OCI-LY7 (cell line): Measurements from ENCODE around the gene SPPL2B. TPM values are rescaled to one million over a fixed set of nuclear protein-coding genes. Genes with fewer than 3 reads are reported as not detected.
"Not testable (repeated sequence)": the region's sequence is repeated elsewhere in the genome, so short reads cannot be mapped to it uniquely, and the experiment has no call there.

Experiments used
- BruUV-seq: library from RNA; stranded (reverse); fragments of 400-500 nt; replicated peaks from 2 replicates; lab custom pipeline; 2021; lab: Mats Ljungman, UMichigan
- CTCF ChIA-PET: fragments of 300-600 bp; sonication (Branson Sonifier 250); formaldehyde crosslinking; loops from one replicate; lab custom pipeline; 2022; ENCODE audit warnings: antibody characterized with exemption; ENCODE audit not compliant: unreplicated experiment; lab: Charles Lee
- POLR2A ChIA-PET: fragments of 300-600 bp; sonication (Branson Sonifier 250); formaldehyde crosslinking; loops from one replicate; lab custom pipeline; 2022; ENCODE audit warnings: antibody characterized with exemption; lab: Charles Lee
- DNase-seq: peaks from one replicate; pipeline ENCODE4 v3.0.0-alpha.2; 2015; ENCODE audit warnings: low spot score
- H2AFZ ChIP-seq: fragments of 200-600 bp; sonication (generic), shearing (Covaris generic); 2 replicates; pipeline ENCODE4 v1.6.1; 2014; ENCODE audit warnings: mild to moderate bottlenecking, antibody characterized with exemption, low read length, moderate library complexity
- H3K27ac ChIP-seq: fragments of 200-600 bp; sonication (generic); 2 replicates; pipeline ENCODE4 v1.5.1; 2014; ENCODE audit warnings: mixed run types, low read depth, mild to moderate bottlenecking, moderate library complexity, low read length, inconsistent platforms; ENCODE audit not compliant: poor library complexity, severe bottlenecking
- H3K36me3 ChIP-seq: fragments of 200-600 bp; sonication (generic); 2 replicates; pipeline ENCODE4 v1.6.1; 2014; ENCODE audit warnings: mild to moderate bottlenecking, antibody characterized with exemption, low read length, moderate library complexity, mixed read lengths; ENCODE audit not compliant: insufficient read depth
- H3K4me1 ChIP-seq: fragments of 200-600 bp; sonication (generic); 2 replicates; pipeline ENCODE4 v1.5.1; 2014; ENCODE audit warnings: mild to moderate bottlenecking, low read length; ENCODE audit not compliant: insufficient read depth, poor library complexity, severe bottlenecking
- H3K4me2 ChIP-seq: fragments of 200-600 bp; sonication (generic); 2 replicates; pipeline ENCODE4 v1.6.1; 2014; ENCODE audit warnings: mild to moderate bottlenecking, low read length
- H3K4me3 ChIP-seq: fragments of 200-600 bp; sonication (generic); 2 replicates; pipeline ENCODE4 v1.5.1; 2014; ENCODE audit warnings: mild to moderate bottlenecking, low read depth, low read length; ENCODE audit not compliant: poor library complexity, severe bottlenecking
- H3K79me2 ChIP-seq: fragments of 200-600 bp; sonication (generic); 2 replicates; pipeline ENCODE4 v1.6.1; 2016; ENCODE audit warnings: low read depth, mild to moderate bottlenecking, low read length, moderate library complexity, mixed read lengths; ENCODE audit not compliant: insufficient read depth
- H3K9me2 ChIP-seq: fragments of 200-600 bp; sonication (generic); 2 replicates; pipeline ENCODE4 v1.6.1; 2016; ENCODE audit warnings: mild to moderate bottlenecking, low read length, mixed read lengths; ENCODE audit not compliant: insufficient read depth
- H3K9me3 ChIP-seq: fragments of 200-600 bp; sonication (generic); 2 replicates; pipeline ENCODE4 v1.6.1; 2014; ENCODE audit warnings: mild to moderate bottlenecking, mixed run types, low read length, mixed read lengths
- H4K20me1 ChIP-seq: fragments of 200-600 bp; sonication (generic); 2 replicates; pipeline ENCODE4 v1.6.1; 2014; ENCODE audit warnings: mild to moderate bottlenecking, antibody characterized with exemption, low read length, moderate library complexity, mixed read lengths; ENCODE audit not compliant: insufficient read depth
- EZH2phosphoT487 ChIP-seq: fragments of 200-600 bp; sonication (generic); IDR thresholded peaks from 2 replicates; pipeline ENCODE4 v1.6.1; 2018; ENCODE audit warnings: low read depth, borderline replicate concordance, mild to moderate bottlenecking, mixed run types, antibody characterized with exemption, low read length, moderate library complexity, mixed read lengths
- intact Hi-C: fragments of 100-400 bp; cut with micrococcal nuclease; formaldehyde crosslinking; loops from one replicate; pipeline ENCODE4 v1.10.0; 2022; ENCODE audit not compliant: unreplicated experiment
- total RNA-seq, 2 experiments: library from RNA; depleted of rRNA in 1 of 2; stranded (reverse); fragments of >200 nt in 1 of 2; shearing (Covaris generic) in 1 of 2; gene quantifications; 2 replicates each; pipeline ENCODE4 v1.2.3, GENCODE V29; 2014 to 2022
- TF ChIP-seq, protein P1 (sequence below): fragments of 200-600 bp; sonication (generic); conservative IDR thresholded peaks from 2 replicates; pipeline ENCODE4 v1.5.1; 2014; ENCODE audit warnings: mild to moderate bottlenecking, antibody characterized with exemption, low read length, moderate library complexity, mixed read lengths

Gene SPPL2B
- total RNA-seq, 2 experiments from 2014 or later = 106 to 191 TPM

DNA sequence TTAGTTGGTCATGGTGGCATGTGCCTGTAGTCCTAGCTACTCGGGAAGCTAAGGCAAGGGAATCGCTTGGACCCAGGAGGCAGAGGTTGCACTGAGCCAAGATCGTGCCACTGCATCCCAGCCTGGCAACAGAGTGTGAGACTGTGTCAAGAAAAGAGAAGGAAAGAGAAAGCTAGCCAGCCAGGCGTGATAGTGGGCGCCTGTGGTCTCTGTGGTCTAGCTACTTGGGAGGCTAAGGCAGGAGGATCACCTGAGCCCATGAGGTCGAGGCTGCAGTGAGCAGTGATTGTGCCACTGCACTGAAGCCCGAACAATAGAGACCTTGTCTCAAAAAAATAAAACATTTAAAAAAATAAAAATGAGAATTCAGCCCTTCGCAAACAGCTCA lies 65.6 kb downstream of the SPPL2B start:
- H3K27ac ChIP-seq = peak overlapping the region; percentile 49
- intact Hi-C loops = no loop called here
- no peak for DNase-seq

DNA sequence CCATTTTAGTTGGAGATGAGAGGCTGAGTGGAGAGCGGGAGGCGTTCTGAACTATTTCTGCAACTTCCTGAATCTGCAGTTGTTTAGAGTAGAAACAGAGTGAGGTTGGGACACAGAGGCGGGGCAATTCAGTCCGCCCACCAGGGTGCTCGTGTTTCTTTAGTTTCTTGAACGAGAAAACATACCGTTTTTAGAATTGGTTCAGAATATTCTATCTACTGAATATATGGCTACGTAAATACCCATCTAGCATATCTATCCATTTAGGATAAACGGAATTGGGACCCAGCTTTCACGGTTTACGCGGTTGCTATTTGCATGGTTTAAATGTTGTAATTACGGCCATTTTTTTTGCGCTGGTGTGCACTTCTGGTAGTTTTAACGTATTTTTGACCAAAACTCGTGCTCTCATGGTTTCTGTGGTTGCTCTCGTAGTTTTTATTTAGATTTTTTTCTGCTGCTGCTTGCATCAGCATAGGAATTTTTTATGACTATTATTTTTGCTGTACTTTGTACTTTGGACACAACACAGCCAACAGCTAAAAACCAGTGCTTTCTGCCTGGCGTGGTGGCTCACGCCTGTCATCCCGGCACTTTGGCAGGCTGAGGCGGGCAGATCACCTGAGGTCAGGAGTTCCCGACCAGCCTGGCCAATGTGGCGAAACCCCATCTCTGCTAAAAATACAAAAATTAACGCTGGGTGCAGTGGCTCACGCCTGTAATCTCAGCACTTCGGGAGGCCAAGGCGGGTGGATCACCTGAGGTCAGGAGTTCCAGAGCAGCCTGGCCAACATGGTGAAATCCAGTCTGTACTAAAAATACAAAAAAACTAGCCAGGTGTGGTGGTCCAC lies 66.2 kb downstream of the SPPL2B start:
- Histone ChIP-seq H3K4me3 (peak overlapping the region; percentile 56), H2AFZ (peak overlapping the region; percentile 99)
- no peak for TF ChIP-seq EZH2phosphoT487
- TF ChIP-seq, protein P1, sequence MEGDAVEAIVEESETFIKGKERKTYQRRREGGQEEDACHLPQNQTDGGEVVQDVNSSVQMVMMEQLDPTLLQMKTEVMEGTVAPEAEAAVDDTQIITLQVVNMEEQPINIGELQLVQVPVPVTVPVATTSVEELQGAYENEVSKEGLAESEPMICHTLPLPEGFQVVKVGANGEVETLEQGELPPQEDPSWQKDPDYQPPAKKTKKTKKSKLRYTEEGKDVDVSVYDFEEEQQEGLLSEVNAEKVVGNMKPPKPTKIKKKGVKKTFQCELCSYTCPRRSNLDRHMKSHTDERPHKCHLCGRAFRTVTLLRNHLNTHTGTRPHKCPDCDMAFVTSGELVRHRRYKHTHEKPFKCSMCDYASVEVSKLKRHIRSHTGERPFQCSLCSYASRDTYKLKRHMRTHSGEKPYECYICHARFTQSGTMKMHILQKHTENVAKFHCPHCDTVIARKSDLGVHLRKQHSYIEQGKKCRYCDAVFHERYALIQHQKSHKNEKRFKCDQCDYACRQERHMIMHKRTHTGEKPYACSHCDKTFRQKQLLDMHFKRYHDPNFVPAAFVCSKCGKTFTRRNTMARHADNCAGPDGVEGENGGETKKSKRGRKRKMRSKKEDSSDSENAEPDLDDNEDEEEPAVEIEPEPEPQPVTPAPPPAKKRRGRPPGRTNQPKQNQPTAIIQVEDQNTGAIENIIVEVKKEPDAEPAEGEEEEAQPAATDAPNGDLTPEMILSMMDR = no peak

More for the DNA sequence above, 65.6 kb downstream of the SPPL2B start:
- no peaks in the 10 kb centered on the region for H3K36me3 ChIP-seq
- H4K20me1 ChIP-seq = no peaks in the 10 kb centered on the region
- H2AFZ ChIP-seq = peak overlapping the region; percentile 99
- peak overlapping the region; percentile 56 for H3K4me3 ChIP-seq
- peaks cover 10% of the 10 kb centered on the region; the same call in 1 of the 2 replicates for H3K9me3 ChIP-seq
- peaks cover 22% of the 10 kb centered on the region for H3K4me1 ChIP-seq
- H3K4me2 ChIP-seq = peak overlapping the region; percentile 69
- ChIA-PET CTCF (no interaction called here), POLR2A (interaction anchor here (0.5 to 1.7 kb wide), 9 partner anchors 10 to 1621 kb away, joined by 3 to 8 read pairs (median 4); partner anchors contain the start of genes DOT1L, GADD45B, LSM7 and SPPL2B)
- no peaks in the 10 kb centered on the region for H3K79me2 ChIP-seq
- no TSS peak for BruUV-seq
- TF ChIP-seq, protein P1 = no peak
- no peak for TF ChIP-seq EZH2phosphoT487
- no peaks in the 10 kb centered on the region for H3K9me2 ChIP-seq

DNA sequence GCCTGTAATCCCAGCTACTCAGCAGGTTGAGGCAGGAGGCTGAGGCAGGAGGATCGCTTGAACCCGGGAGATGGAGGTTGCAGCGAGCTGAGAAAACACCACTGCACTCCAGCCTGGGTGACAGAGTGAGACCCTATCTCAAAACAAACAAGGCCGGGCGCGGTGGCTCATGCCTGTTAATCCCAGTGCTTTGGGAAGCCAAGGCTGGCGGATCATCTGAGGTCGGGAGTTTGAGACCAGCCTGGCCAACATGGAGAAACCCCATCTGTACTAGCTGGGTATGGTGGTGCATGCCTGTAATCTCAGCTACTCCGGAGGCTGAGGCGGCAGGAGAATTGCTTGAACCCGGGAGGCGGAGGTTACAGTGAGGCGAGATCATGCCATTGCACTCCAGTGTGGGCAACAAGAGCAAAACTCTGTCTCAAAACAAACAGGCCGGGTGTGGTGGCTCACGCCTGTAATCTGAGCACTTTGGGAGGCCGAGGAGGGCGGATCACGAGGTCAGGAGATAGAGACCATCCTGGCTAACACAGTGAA lies 66.9 kb downstream of the SPPL2B start:
- intact Hi-C loops, BruUV-seq, H3K9me2 ChIP-seq, POLR2A ChIA-PET, H4K20me1 ChIP-seq, H3K79me2 ChIP-seq, CTCF ChIA-PET, H3K4me2 ChIP-seq, H3K9me3 ChIP-seq, H3K36me3 ChIP-seq, DNase-seq, H3K27ac ChIP-seq, H3K4me3 ChIP-seq: not testable (repeated sequence)
- H2AFZ ChIP-seq = peak overlapping the region; percentile 99; the same call in 1 of the 2 replicates
- peaks cover 22% of the 10 kb centered on the region for H3K4me1 ChIP-seq

More for the DNA sequence above, 66.2 kb downstream of the SPPL2B start:
- ChIA-PET CTCF (no interaction called here), POLR2A (interaction anchor here (0.5 to 1.7 kb wide), 7 partner anchors 10 to 231 kb away, joined by 3 to 5 read pairs (median 3); partner anchors contain the start of genes DOT1L, GADD45B, LSM7 and SPPL2B)
- peak; percentile 75 for DNase-seq
- no peaks in the 10 kb centered on the region for H3K36me3 ChIP-seq
- no TSS peak for BruUV-seq
- H3K4me1 ChIP-seq = peaks cover 22% of the 10 kb centered on the region
- peaks cover 10% of the 10 kb centered on the region; the same call in 1 of the 2 replicates for H3K9me3 ChIP-seq
- H3K27ac ChIP-seq = peak overlapping the region; percentile 49
- H4K20me1 ChIP-seq = no peaks in the 10 kb centered on the region
- no peaks in the 10 kb centered on the region for H3K79me2 ChIP-seq
- H3K9me2 ChIP-seq = no peaks in the 10 kb centered on the region
- intact Hi-C loops = no loop called here
- peak overlapping the region; percentile 69 for H3K4me2 ChIP-seq

DNA sequence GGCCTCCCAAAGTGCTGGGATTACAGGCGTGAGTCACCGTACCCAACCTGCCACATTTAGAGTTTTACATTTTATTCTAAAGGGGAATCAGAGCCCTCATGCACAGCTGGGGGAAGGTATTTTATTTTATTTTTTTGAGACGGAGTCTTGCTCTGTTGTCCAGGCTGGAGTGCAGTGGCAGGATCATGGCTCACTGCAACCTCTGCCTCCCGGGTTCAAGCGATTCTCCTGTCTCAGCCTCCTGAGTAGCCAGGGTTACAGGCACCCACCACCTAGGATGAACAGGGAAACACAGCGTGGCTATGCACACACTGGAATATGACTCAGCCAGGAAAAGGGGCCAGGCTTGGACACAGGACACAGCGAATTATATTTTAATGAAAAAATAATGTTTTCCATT lies 68.7 kb downstream of the SPPL2B start:
- H4K20me1 ChIP-seq, H3K27ac ChIP-seq, BruUV-seq, H3K4me3 ChIP-seq, POLR2A ChIA-PET, H3K9me3 ChIP-seq, H3K4me2 ChIP-seq, H3K79me2 ChIP-seq, DNase-seq, intact Hi-C loops, CTCF ChIA-PET, H2AFZ ChIP-seq, H3K9me2 ChIP-seq, H3K36me3 ChIP-seq: not testable (repeated sequence)
- H3K4me1 ChIP-seq = peaks cover 15% of the 10 kb centered on the region
